PC-3 (cell line): ENCODE measurements around the gene TOMM40L. TPM values are rescaled to one million over a fixed set of nuclear protein-coding genes. Genes with fewer than 3 reads are reported as not detected.

ENCODE experiments used
- ATAC-seq: fragments of 200-7000 bp; cut with Tn5 transposase; 2 replicates; pipeline ENCODE4 v1.9.1; 2020; ENCODE audit warnings: mild to moderate bottlenecking, moderate library complexity
- BruUV-seq: library from RNA; stranded (reverse); fragments of 400-500 nt; replicated peaks from 2 replicates; lab custom pipeline; 2021; lab: Mats Ljungman, UMichigan
- CTCF ChIA-PET: fragments of 300-600 bp; sonication (Branson Sonifier 250); formaldehyde crosslinking; loops from one replicate; lab custom pipeline; 2022; ENCODE audit warnings: antibody characterized with exemption; lab: Charles Lee
- POLR2A ChIA-PET: fragments of 300-600 bp; sonication (Branson Sonifier 250); formaldehyde crosslinking; loops from one replicate; lab custom pipeline; 2022; ENCODE audit warnings: antibody characterized with exemption; ENCODE audit not compliant: unreplicated experiment; lab: Charles Lee
- DNase-seq: peaks from one replicate; pipeline ENCODE4 v3.0.0-alpha.2; 2015
- H2AFZ ChIP-seq: fragments of 300-600 bp; sonication (generic); 2 replicates; pipeline ENCODE4 v1.6.0; 2016; ENCODE audit warnings: antibody characterized with exemption, low read length
- H3F3A ChIP-seq: fragments of 300-600 bp; sonication (generic); one replicate; pipeline ENCODE4 v1.6.0; 2017; ENCODE audit warnings: antibody characterized with exemption, low read length, control low read depth, mild to moderate bottlenecking; ENCODE audit not compliant: unreplicated experiment
- H3K27ac ChIP-seq: fragments of 300-600 bp; sonication (generic); 2 replicates; pipeline ENCODE4 v1.5.1; 2016; ENCODE audit warnings: mild to moderate bottlenecking, low read length
- H3K27me3 ChIP-seq: fragments of 300-600 bp; sonication (generic); 2 replicates; pipeline ENCODE4 v1.6.1; 2016; ENCODE audit warnings: low read length, mixed read lengths
- H3K36me3 ChIP-seq: fragments of 300-600 bp; sonication (generic); 2 replicates; pipeline ENCODE4 v1.6.1; 2016; ENCODE audit warnings: low read depth, mixed run types, low read length, mixed read lengths
- H3K4me1 ChIP-seq: fragments of 300-600 bp; sonication (generic); 2 replicates; pipeline ENCODE4 v1.5.1; 2016; ENCODE audit warnings: low read length; ENCODE audit not compliant: insufficient read depth
- H3K4me2 ChIP-seq: fragments of 300-600 bp; sonication (generic); 2 replicates; pipeline ENCODE4 v1.6.0; 2016; ENCODE audit warnings: low read length
- H3K4me3 ChIP-seq: fragments of 300-600 bp; sonication (generic); 2 replicates; pipeline ENCODE4 v1.5.1; 2016; ENCODE audit warnings: mild to moderate bottlenecking, low read length, mixed read lengths
- H3K79me2 ChIP-seq: fragments of 300-600 bp; sonication (generic); 2 replicates; pipeline ENCODE4 v1.6.1; 2017; ENCODE audit warnings: low read length, mixed read lengths
- H3K9ac ChIP-seq: fragments of 300-600 bp; sonication (generic); 2 replicates; pipeline ENCODE4 v1.6.0; 2016; ENCODE audit warnings: mild to moderate bottlenecking, low read length
- H3K9me2 ChIP-seq: fragments of 300-600 bp; sonication (generic); replicated peaks from 2 replicates; pipeline ENCODE4 v1.6.1; 2016; ENCODE audit warnings: mixed run types, low read length, mixed read lengths
- H3K9me3 ChIP-seq: fragments of 300-600 bp; sonication (generic); 2 replicates; pipeline ENCODE4 v1.6.1; 2016; ENCODE audit warnings: low read length, mixed read lengths
- H4K20me1 ChIP-seq: fragments of 300-600 bp; sonication (generic); 2 replicates; pipeline ENCODE4 v1.6.1; 2016; ENCODE audit warnings: low read length, mixed read lengths
- CTCF ChIP-seq: fragments of 300-600 bp; sonication (generic); conservative IDR thresholded peaks from 2 replicates; pipeline ENCODE4 v1.5.1; 2017; ENCODE audit warnings: antibody characterized with exemption, low read depth, mild to moderate bottlenecking, low read length
- EZH2 ChIP-seq: fragments of 300-600 bp; sonication (generic); IDR thresholded peaks from one replicate; pipeline ENCODE4 v1.6.1; 2017; ENCODE audit warnings: antibody characterized with exemption, mild to moderate bottlenecking, low read length; ENCODE audit not compliant: unreplicated experiment
- EZH2phosphoT487 ChIP-seq: fragments of 300-600 bp; sonication (generic); IDR thresholded peaks from 2 replicates; pipeline ENCODE4 v1.6.1; 2018; ENCODE audit warnings: mild to moderate bottlenecking, antibody characterized with exemption, low read length, borderline replicate concordance
- intact Hi-C: fragments of 100-400 bp; cut with micrococcal nuclease; formaldehyde crosslinking; loops from 2 replicates; pipeline ENCODE4 v1.9.0; 2023
- total RNA-seq: library from RNA; depleted of rRNA; stranded (reverse); fragments of >200 nt; gene quantifications from 2 replicates; pipeline ENCODE4 v1.2.3, GENCODE V29; 2014

Gene TOMM40L
- total RNA-seq, 1 experiment from 2014 or later, result 23.2 TPM

- Histone ChIP-seq H3K27ac (no peak overlapping the region), H3K4me3 (no peak overlapping the region), H3K9ac (no peak overlapping the region), H3K27me3 (no peaks in the 10 kb centered on the region), H3F3A (no peaks in the 10 kb centered on the region), H2AFZ (no peak overlapping the region), H3K36me3 (peaks cover 15% of the 10 kb centered on the region), H3K79me2 (no peaks in the 10 kb centered on the region), H3K9me2 (no peaks in the 10 kb centered on the region), H3K4me1 (no peaks in the 10 kb centered on the region), H4K20me1 (no peaks in the 10 kb centered on the region), H3K9me3 (no peaks in the 10 kb centered on the region), H3K4me2 (no peak overlapping the region)
- DNase-seq (no peak), ATAC-seq (no peak)
- ChIA-PET POLR2A (no interaction called here), CTCF (interaction anchor here (0.5 kb wide), 1 partner anchor 83 kb away, joined by 4 read pairs; no protein-coding TSS in a partner anchor)
- BruUV-seq, result no TSS peak
- TF ChIP-seq EZH2 (no peak), CTCF (no peak), EZH2phosphoT487 (no peak)
- intact Hi-C loops, result no loop called here
Measured at GRCh38 chr1:161218301-161219077, 7.4 kb upstream of the TOMM40L start.

- no peaks in the 10 kb centered on the region for H3F3A ChIP-seq
- no peaks in the 10 kb centered on the region for H3K27me3 ChIP-seq
- DNase-seq (no peak), ATAC-seq (no peak)
- no peak overlapping the region for H3K27ac ChIP-seq
- no peaks in the 10 kb centered on the region for H3K79me2 ChIP-seq
- no peaks in the 10 kb centered on the region for H3K9me2 ChIP-seq
- no peak overlapping the region for H3K4me3 ChIP-seq
- 0 out of 2 replicates have a peak, but pooled peaks cover 3% of the 10 kb centered on the region for H3K4me1 ChIP-seq
- H2AFZ ChIP-seq, result no peak overlapping the region
- no TSS peak for BruUV-seq
- POLR2A ChIA-PET, result no interaction called here
- no peak overlapping the region for H3K9ac ChIP-seq
- intact Hi-C loops, result no loop called here
- no peaks in the 10 kb centered on the region for H4K20me1 ChIP-seq
- H3K9me3 ChIP-seq, result no peaks in the 10 kb centered on the region
- no peak for TF ChIP-seq EZH2phosphoT487
- no peak for TF ChIP-seq EZH2
- no peak for TF ChIP-seq CTCF
- no peak overlapping the region for H3K4me2 ChIP-seq
- CTCF ChIA-PET, result no interaction called here
- H3K36me3 ChIP-seq, result peaks cover 7% of the 10 kb centered on the region
Measured at GRCh38 chr1:161219078-161219892, 6.6 kb upstream of the TOMM40L start.
